Activated CD8-positive, alpha-beta T cell treated with anti-CD3 and anti-CD28 coated beads for 36 hours (primary cell): Measurements from ENCODE around the gene AXIN1. TPM values are rescaled to one million over a fixed set of nuclear protein-coding genes. Genes with fewer than 3 reads are reported as not detected.

Experiments used
- ATAC-seq: fragments of 200-7000 bp; cut with Tn5 transposase; one replicate; pipeline ENCODE4 v1.10.0; 2021; ENCODE audit warnings: mild to moderate bottlenecking, moderate library complexity
- CTCF ChIA-PET: fragments of 350-600 bp; sonication (Branson Sonifier 250); formaldehyde crosslinking; loops from one replicate; lab custom pipeline; 2021; ENCODE audit warnings: antibody characterized with exemption; lab: Charles Lee
- POLR2A ChIA-PET: fragments of 350-600 bp; sonication (Branson Sonifier 250); formaldehyde crosslinking; loops from one replicate; lab custom pipeline; 2021; ENCODE audit warnings: antibody characterized with exemption; lab: Charles Lee
- DNase-seq: peaks from one replicate; pipeline ENCODE4 v3.0.0-alpha.2; 2020
- H3K27ac Mint-ChIP-seq: one replicate; pipeline ENCODE4 v1.8.0; 2021; ENCODE audit warnings: mild to moderate bottlenecking, mixed read lengths
- H3K27me3 Mint-ChIP-seq: one replicate; pipeline ENCODE4 v1.8.0; 2021; ENCODE audit warnings: mixed read lengths
- H3K36me3 Mint-ChIP-seq: one replicate; pipeline ENCODE4 v1.8.0; 2021; ENCODE audit warnings: low read depth, mixed read lengths
- H3K4me1 Mint-ChIP-seq: one replicate; pipeline ENCODE4 v1.8.0; 2021; ENCODE audit warnings: low read depth, mixed read lengths
- H3K4me3 Mint-ChIP-seq: one replicate; pipeline ENCODE4 v1.8.0; 2021; ENCODE audit warnings: mild to moderate bottlenecking, moderate library complexity, mixed read lengths
- H3K9me3 Mint-ChIP-seq: one replicate; pipeline ENCODE4 v1.8.0; 2021; ENCODE audit warnings: mixed read lengths
- CTCF ChIP-seq: fragments of 200-600 bp; IDR thresholded peaks from one replicate; pipeline ENCODE4 v1.8.0; 2022; ENCODE audit warnings: antibody characterized with exemption, mild to moderate bottlenecking
- intact Hi-C: fragments of 100-400 bp; cut with micrococcal nuclease; formaldehyde crosslinking; loops from one replicate; pipeline ENCODE4 v1.10.0; 2022
- total RNA-seq, 2 experiments: library from RNA; stranded (reverse); gene quantifications; one replicate each; pipeline ENCODE4 v1.2.3, GENCODE V29; 2021

AXIN1 gene
- total RNA-seq, 2 experiments from 2014 or later, result 24.1 to 24.9 TPM

- no peak for ATAC-seq
These were observed 72.5 kb downstream of the AXIN1 start for GRCh38 chr16:280005-280460.

GRCh38 chr16:279531-279930 lies 73.0 kb downstream of the AXIN1 start:
- peaks cover 8% of the 10 kb centered on the region for H3K4me1 Mint-ChIP-seq
- peaks cover 19% of the 10 kb centered on the region for H3K27me3 Mint-ChIP-seq
- no peak for TF ChIP-seq CTCF
- ATAC-seq (no peak), DNase-seq (no peak)
- no peaks in the 10 kb centered on the region for H3K9me3 Mint-ChIP-seq
- intact Hi-C loops, result no loop called here
- no peak overlapping the region for H3K4me3 Mint-ChIP-seq
- ChIA-PET CTCF (interaction anchor here (1.1 to 1.5 kb wide), 3 partner anchors 28 to 82 kb away, joined by 3 to 4 read pairs (median 3); no protein-coding TSS in a partner anchor), POLR2A (interaction anchor here (1.2 kb wide), 1 partner anchor 71 kb away, joined by 4 read pairs; no protein-coding TSS in a partner anchor)
- no peaks in the 10 kb centered on the region for H3K36me3 Mint-ChIP-seq
- H3K27ac Mint-ChIP-seq, result no peak overlapping the region

More at GRCh38 chr16:280005-280460, 72.5 kb downstream of the AXIN1 start:
- CTCF ChIA-PET, result interaction anchor here (1.1 to 1.5 kb wide), 2 partner anchors 43 to 82 kb away, joined by 3 to 4 read pairs; no protein-coding TSS in a partner anchor
- Mint-ChIP-seq H3K9me3 (no peaks in the 10 kb centered on the region), H3K36me3 (no peaks in the 10 kb centered on the region), H3K27me3 (peaks cover 16% of the 10 kb centered on the region), H3K4me3 (no peak overlapping the region), H3K27ac (no peak overlapping the region), H3K4me1 (peaks cover 8% of the 10 kb centered on the region)
- no peak for DNase-seq
- POLR2A ChIA-PET, result no interaction called here
- TF ChIP-seq CTCF, result no peak
- intact Hi-C loops, result no loop called here

GRCh38 chr16:278863-279366 lies 73.6 kb downstream of the AXIN1 start:
- H3K36me3 Mint-ChIP-seq, result no peaks in the 10 kb centered on the region
- POLR2A ChIA-PET, result interaction anchor here (1.2 kb wide), 1 partner anchor 72 kb away, joined by 4 read pairs; no protein-coding TSS in a partner anchor
- H3K27ac Mint-ChIP-seq, result no peak overlapping the region
- DNase-seq, result peak; percentile 69
- H3K9me3 Mint-ChIP-seq, result no peaks in the 10 kb centered on the region
- intact Hi-C loops, result no loop called here
- ATAC-seq, result peak; percentile 90
- TF ChIP-seq CTCF, result no peak
- CTCF ChIA-PET, result interaction anchor here (1.1 to 1.5 kb wide), 4 partner anchors 27 to 83 kb away, joined by 3 to 4 read pairs (median 3); no protein-coding TSS in a partner anchor
- H3K4me1 Mint-ChIP-seq, result peaks cover 8% of the 10 kb centered on the region
- H3K4me3 Mint-ChIP-seq, result no peak overlapping the region
- peaks cover 24% of the 10 kb centered on the region for H3K27me3 Mint-ChIP-seq

- Mint-ChIP-seq H3K9me3 (no peaks in the 10 kb centered on the region), H3K27me3 (peaks cover 21% of the 10 kb centered on the region), H3K27ac (no peak overlapping the region), H3K4me3 (peak overlapping the region; percentile 19), H3K4me1 (peaks cover 8% of the 10 kb centered on the region), H3K36me3 (no peaks in the 10 kb centered on the region)
- ATAC-seq, result no peak
- ChIA-PET CTCF (no interaction called here), POLR2A (no interaction called here)
- TF ChIP-seq CTCF, result no peak
- no peak for DNase-seq
- intact Hi-C loops, result no loop called here
These were observed 76.0 kb downstream of the AXIN1 start for GRCh38 chr16:276426-277077.

GRCh38 chr16:275786-276232 lies 76.7 kb downstream of the AXIN1 start, which contains the start of gene RGS11:
RGS11 (minus strand) TSS chr16:275944; CDS start chr16:275911, 33 bp downstream.
- intact Hi-C loops, result no loop called here
- no peak for DNase-seq
- Mint-ChIP-seq H3K27me3 (peaks cover 21% of the 10 kb centered on the region), H3K27ac (no peak within 1 kb of the TSS), H3K36me3 (no peaks in the 10 kb centered on the region), H3K9me3 (no peaks in the 10 kb centered on the region), H3K4me1 (peaks cover 8% of the 10 kb centered on the region), H3K4me3 (peak within 1 kb of the TSS; percentile 21)
- no peak for ATAC-seq
- ChIA-PET POLR2A (no interaction called here), CTCF (no interaction called here)
- no peak for TF ChIP-seq CTCF
